H1 (cell line): Measurements from ENCODE around the gene EMP3. TPM values are rescaled to one million over a fixed set of nuclear protein-coding genes. Genes with fewer than 3 reads are reported as not detected.

Source experiments
- CTCF ChIA-PET: fragments of 300-600 bp; sonication (Branson Sonifier 250); formaldehyde crosslinking; loops from one replicate; lab custom pipeline; 2021; ENCODE audit not compliant: partially characterized antibody; lab: Charles Lee
- POLR2A ChIA-PET: fragments of 300-600 bp; sonication (Branson Sonifier 250); formaldehyde crosslinking; loops from one replicate; lab custom pipeline; 2021; ENCODE audit warnings: inconsistent platforms; ENCODE audit not compliant: partially characterized antibody; lab: Charles Lee
- DNase-seq, 2 experiments: peaks; one replicate each; pipeline versions ENCODE4 v3.0.0 to v3.0.0-alpha.2; 2010 to 2022; ENCODE audit warnings: low spot score in 2 of 2, low read depth in 1 of 2, mixed read lengths in 1 of 2
- FAIRE-seq: peaks from 2 replicates; lab custom pipeline; 2011; peaks lifted over from hg19 to GRCh38; lab: Jason Lieb, UNC
- H2AFZ ChIP-seq: 2 replicates; pipeline ENCODE4 v1.8.1; 2012; ENCODE audit warnings: low read length, inconsistent platforms
- H2AK5ac ChIP-seq: 2 replicates; pipeline ENCODE4 v1.6.1; 2013; ENCODE audit warnings: low read depth, low read length
- H2BK120ac ChIP-seq: replicated peaks from 2 replicates; pipeline ENCODE3; 2013; ENCODE audit warnings: low read depth, low read length, inconsistent platforms
- H2BK12ac ChIP-seq: 2 replicates; pipeline ENCODE4 v1.6.1; 2013; ENCODE audit warnings: low read depth, low read length
- H2BK15ac ChIP-seq: 2 replicates; pipeline ENCODE4 v1.6.1; 2013; ENCODE audit warnings: low read length
- H2BK20ac ChIP-seq: 2 replicates; pipeline ENCODE4 v1.6.1; 2013; ENCODE audit warnings: low read length
- H2BK5ac ChIP-seq: 2 replicates; pipeline ENCODE4 v1.6.1; 2013; ENCODE audit warnings: low read depth, low read length
- H3K14ac ChIP-seq: 2 replicates; pipeline ENCODE4 v1.6.1; 2013; ENCODE audit warnings: inconsistent platforms; ENCODE audit not compliant: insufficient read length
- H3K18ac ChIP-seq: 2 replicates; pipeline ENCODE4 v1.6.1; 2013; ENCODE audit warnings: low read length; ENCODE audit errors: extremely low read depth
- H3K23ac ChIP-seq: 2 replicates; pipeline ENCODE4 v1.6.1; 2013; ENCODE audit warnings: inconsistent platforms; ENCODE audit not compliant: insufficient read length
- H3K23me2 ChIP-seq: 2 replicates; pipeline ENCODE4 v1.6.1; 2013; ENCODE audit warnings: low read depth, low read length
- H3K27ac ChIP-seq: 2 replicates; pipeline ENCODE4 v1.6.1; 2011; ENCODE audit warnings: low read depth, low read length, inconsistent platforms
- H3K27me3 ChIP-seq, 4 experiments: replicated peaks in 1 of 4; 1 replicate in 1 of 4; 2 replicates in 3 of 4; pipeline versions ENCODE4 v1.6.1 to v1.8.1; 2011 to 2013; ENCODE audit warnings: low read length in 3 of 4, mild to moderate bottlenecking in 3 of 4, inconsistent platforms in 2 of 4, mixed read lengths in 2 of 4, moderate library complexity in 1 of 4; ENCODE audit not compliant: control insufficient read depth in 3 of 4, insufficient read depth in 3 of 4; ENCODE audit errors: extremely low read depth in 1 of 4
- H3K36me3 ChIP-seq, 4 experiments: 2 replicates each; pipeline versions ENCODE4 v1.6.1 to v1.8.1; 2011 to 2013; ENCODE audit warnings: mild to moderate bottlenecking in 4 of 4, low read length in 3 of 4, moderate library complexity in 2 of 4, control low read depth in 1 of 4, inconsistent platforms in 1 of 4; ENCODE audit not compliant: insufficient read depth in 4 of 4, control insufficient read depth in 2 of 4
- H3K4ac ChIP-seq: replicated peaks from 2 replicates; pipeline ENCODE3; 2013; ENCODE audit warnings: low read length, low read depth, mixed read lengths, inconsistent platforms; ENCODE audit not compliant: insufficient read length
- H3K4me1 ChIP-seq, 4 experiments: replicated peaks in 1 of 4; 1 replicate in 1 of 4; 2 replicates in 3 of 4; pipeline versions ENCODE4 v1.6.1 to v1.8.1; 2011 to 2013; ENCODE audit warnings: low read length in 3 of 4, inconsistent platforms in 2 of 4, mixed read lengths in 1 of 4; ENCODE audit not compliant: insufficient read depth in 4 of 4, control insufficient read depth in 3 of 4
- H3K4me2 ChIP-seq, 2 experiments: 2 replicates each; pipeline versions ENCODE4 v1.6.1 to v1.8.1; 2011 to 2013; ENCODE audit warnings: low read depth in 2 of 2, low read length in 2 of 2, control low read depth in 1 of 2, inconsistent platforms in 1 of 2, mild to moderate bottlenecking in 1 of 2; ENCODE audit not compliant: insufficient read depth in 1 of 2
- H3K4me3 ChIP-seq, 4 experiments: fragments of 200-600, 300-600 bp in 1 of 4; sonication (generic), shearing (Covaris generic), sonication (Bioruptor Twin) in 1 of 4; 2 replicates each; pipeline versions ENCODE4 v1.5.1 to v1.8.1; 2011 to 2016; ENCODE audit warnings: low read length in 4 of 4, low read depth in 3 of 4, control low read depth in 2 of 4, inconsistent platforms in 2 of 4, mild to moderate bottlenecking in 2 of 4, mixed read lengths in 1 of 4, moderate library complexity in 1 of 4; ENCODE audit not compliant: insufficient read depth in 2 of 4; ENCODE audit errors: extremely low read depth in 1 of 4
- H3K56ac ChIP-seq: replicated peaks from 2 replicates; pipeline ENCODE3; 2013; ENCODE audit warnings: low read depth, mild to moderate bottlenecking, mixed read lengths, low read length, inconsistent platforms; ENCODE audit not compliant: insufficient read length
- H3K79me1 ChIP-seq: 2 replicates; pipeline ENCODE4 v1.6.1; 2013; ENCODE audit warnings: low read depth, low read length, control low read depth
- H3K79me2 ChIP-seq, 2 experiments: 2 replicates each; pipeline versions ENCODE4 v1.6.1 to v1.8.1; 2012 to 2013; ENCODE audit warnings: low read length in 2 of 2, mild to moderate bottlenecking in 2 of 2, inconsistent platforms in 1 of 2; ENCODE audit not compliant: insufficient read depth in 2 of 2, control insufficient read depth in 1 of 2
- H3K9ac ChIP-seq, 4 experiments: replicated peaks in 1 of 4; 1 replicate in 1 of 4; 2 replicates in 3 of 4; pipeline versions ENCODE4 v1.6.1 to v1.8.1; 2011 to 2013; ENCODE audit warnings: low read depth in 3 of 4, low read length in 3 of 4, control low read depth in 2 of 4, mild to moderate bottlenecking in 2 of 4, moderate library complexity in 2 of 4, inconsistent platforms in 1 of 4; ENCODE audit errors: extremely low read depth in 1 of 4
- H3K9me3 ChIP-seq, 2 experiments: 2 replicates each; pipeline versions ENCODE4 v1.6.1 to v1.8.1; 2012 to 2013; ENCODE audit warnings: mild to moderate bottlenecking in 2 of 2, moderate library complexity in 2 of 2, control low read depth in 1 of 2, inconsistent platforms in 1 of 2, low read depth in 1 of 2, low read length in 1 of 2, mixed read lengths in 1 of 2; ENCODE audit not compliant: insufficient read depth in 2 of 2
- H4K20me1 ChIP-seq, 2 experiments: replicated peaks in 1 of 2; 2 replicates each; pipeline versions ENCODE3 to v1.8.1; 2011 to 2013; ENCODE audit warnings: inconsistent platforms in 2 of 2, low read length in 2 of 2, mild to moderate bottlenecking in 1 of 2; ENCODE audit not compliant: insufficient read depth in 2 of 2, control insufficient read depth in 1 of 2
- H4K5ac ChIP-seq: 2 replicates; pipeline ENCODE4 v1.6.1; 2013; ENCODE audit warnings: low read length, low read depth, mixed read lengths, inconsistent platforms; ENCODE audit not compliant: insufficient read length
- H4K8ac ChIP-seq: 2 replicates; pipeline ENCODE4 v1.8.0; 2013; ENCODE audit warnings: mild to moderate bottlenecking, moderate library complexity, low read length, inconsistent platforms; ENCODE audit not compliant: insufficient read depth; ENCODE audit errors: extremely low read depth
- H4K91ac ChIP-seq: replicated peaks from 2 replicates; pipeline ENCODE3; 2013; ENCODE audit warnings: low read length, mixed read lengths, inconsistent platforms; ENCODE audit not compliant: insufficient read length
- CBX5 ChIP-seq: fragments of 300-800, 300-1000 bp; sonication (generic); IDR thresholded peaks from 2 replicates; pipeline ENCODE4 v1.7.1; 2016; ENCODE audit warnings: antibody characterized with exemption, low read length, low read depth
- KDM5A ChIP-seq: fragments of 200-600 bp; IDR thresholded peaks from 2 replicates; pipeline ENCODE4 v1.7.1; 2012; ENCODE audit warnings: mild to moderate bottlenecking, low read length, inconsistent platforms, mixed read lengths
- PHF8 ChIP-seq: fragments of 200-600 bp; sonication (generic); conservative IDR thresholded peaks from 2 replicates; pipeline ENCODE4 v1.7.1; 2012; ENCODE audit warnings: low read depth, mild to moderate bottlenecking, inconsistent platforms, low read length, moderate library complexity
- WGBS, 2 experiments: shearing (Covaris generic) in 1 of 2; methylation state at CpG; one replicate each; pipeline versions ENCODE4 v1.1.6 to v1.1.7; 2013 to 2015; ENCODE audit warnings: low lambda C conversion rate in 2 of 2, mixed read lengths in 2 of 2, inconsistent platforms in 1 of 2, low coverage in 1 of 2, missing lambda C conversion rate in 1 of 2; ENCODE audit not compliant: insufficient replicate concordance in 2 of 2, insufficient coverage in 1 of 2, insufficient read length in 1 of 2; ENCODE audit errors: extremely low coverage in 1 of 2, missing lambda C conversion rate in 1 of 2; 5-methylcytosine and 5-hydroxymethylcytosine counted together
- polyA plus RNA-seq, 7 experiments: library from polyadenylated mRNA; depleted of rRNA in 3 of 7; stranded (reverse) in 5 of 7; unstranded in 2 of 7; fragments of >200 nt in 5 of 7; fragments of 200-250 nt in 2 of 7; gene quantifications; 1 replicate in 5 of 7; 2 replicates in 1 of 7; 4 replicates in 1 of 7; pipeline versions ENCODE4 v1.2.1 to v1.2.3, GENCODE V29; 2011 to 2013; ENCODE audit warnings: missing spikeins in 2 of 7, mixed read lengths in 2 of 7
- total RNA-seq: library from RNA; stranded (reverse); fragmentation: NEBNext Ultra II Directional; extraction: Animal tissue kit (Norgen Biotek cat#: 25700); gene quantifications from 2 replicates; pipeline ENCODE4 v1.2.1, GENCODE V29; 2021

Gene EMP3
- total and polyA plus RNA-seq, 2 of the 8 experiments (the other 6 are each of a cell fraction or from before 2014, with no cell fraction given) = 18.4 to 87.8 TPM

DNA sequence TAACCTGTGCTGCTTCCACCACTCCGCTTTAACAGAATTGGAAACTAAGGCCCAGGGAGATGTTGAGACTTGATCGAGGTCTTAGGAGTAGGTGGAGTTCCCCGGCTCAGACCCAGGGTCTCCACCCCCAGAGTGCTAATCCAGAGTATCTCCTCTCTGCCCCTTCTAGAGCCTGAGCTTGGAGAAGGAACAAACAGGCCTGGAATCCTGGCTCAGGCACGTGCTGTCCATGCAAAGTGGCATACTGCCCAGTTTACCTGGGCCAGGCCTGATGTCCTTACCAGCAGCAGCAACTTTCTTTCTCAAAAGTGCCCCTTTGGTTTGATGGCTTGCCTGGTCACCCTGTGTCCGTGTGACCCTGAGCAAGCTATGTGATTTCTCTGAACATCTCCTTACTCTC lies 42.5 kb downstream of the EMP3 start:
- 90% methylated on average over 5 of the region's 5 CpGs; no CpG with 5 or more reads in 1 of the 2 experiments for WGBS, 2 experiments
- Histone ChIP-seq H3K9me3 (no peaks in the 10 kb centered on the region), H3K23ac (no peak overlapping the region), H3K79me1 (no peaks in the 10 kb centered on the region), H3K27ac (no peak overlapping the region), H3K27me3 (peaks cover 0 to 10% (median 2%) of the 10 kb centered on the region in 4 experiments; a peak in 3 of 7 replicates), H3K4me3 (no peak overlapping the region), H2AK5ac (no peak overlapping the region), H3K4me2 (no peak overlapping the region), H2BK12ac (0 out of 2 replicates have a peak overlapping the region, but pooled peaks have one; percentile 50), H3K56ac (no peak overlapping the region), H2BK120ac (no peak overlapping the region), H3K18ac (no peak overlapping the region), H4K8ac (no peak overlapping the region; the same call in 1 of the 2 replicates), H3K14ac (no peak overlapping the region), H4K20me1 (no peaks in the 10 kb centered on the region), H3K36me3 (no peaks in the 10 kb centered on the region; a peak in 1 of 8 replicates), H3K23me2 (peaks cover 7% of the 10 kb centered on the region), H3K4ac (no peak overlapping the region), H2BK20ac (no peak overlapping the region), H3K4me1 (peaks cover 0 to 5% (median 4%) of the 10 kb centered on the region in 4 experiments; a peak in 4 of 7 replicates), H4K91ac (no peak overlapping the region), H4K5ac (no peak overlapping the region), H3K79me2 (no peaks in the 10 kb centered on the region), H2BK5ac (no peak overlapping the region), H2AFZ (no peak overlapping the region), H2BK15ac (no peak overlapping the region), H3K9ac (no peak overlapping the region)
- no peak for TF ChIP-seq KDM5A
- no peak for TF ChIP-seq PHF8
- no peak for TF ChIP-seq CBX5
- ChIA-PET CTCF (interaction anchor here (0.7 to 1.4 kb wide), 2 partner anchors 14 to 15 kb away, joined by 3 read pairs; no protein-coding TSS in a partner anchor), POLR2A (interaction anchor here (0.6 to 1.6 kb wide), 4 partner anchors 11 to 33 kb away, joined by 3 to 4 read pairs (median 4); no protein-coding TSS in a partner anchor)
- no peak for FAIRE-seq
- DNase-seq = no peak
